GM12874 (cell line): ENCODE measurements around the gene ASIC4.
A peak's percentile ranks its signal among the peaks of the same experiment; 100 is the strongest.

Experiments used
- TF ChIP-seq, protein P1 (sequence below): IDR thresholded peaks from 2 replicates; pipeline ENCODE4 v1.5.1; 2011; ENCODE audit warnings: low read depth, mild to moderate bottlenecking, control low read depth, low read length, moderate library complexity; ENCODE audit not compliant: insufficient read depth

The ASIC4 gene

DNA sequence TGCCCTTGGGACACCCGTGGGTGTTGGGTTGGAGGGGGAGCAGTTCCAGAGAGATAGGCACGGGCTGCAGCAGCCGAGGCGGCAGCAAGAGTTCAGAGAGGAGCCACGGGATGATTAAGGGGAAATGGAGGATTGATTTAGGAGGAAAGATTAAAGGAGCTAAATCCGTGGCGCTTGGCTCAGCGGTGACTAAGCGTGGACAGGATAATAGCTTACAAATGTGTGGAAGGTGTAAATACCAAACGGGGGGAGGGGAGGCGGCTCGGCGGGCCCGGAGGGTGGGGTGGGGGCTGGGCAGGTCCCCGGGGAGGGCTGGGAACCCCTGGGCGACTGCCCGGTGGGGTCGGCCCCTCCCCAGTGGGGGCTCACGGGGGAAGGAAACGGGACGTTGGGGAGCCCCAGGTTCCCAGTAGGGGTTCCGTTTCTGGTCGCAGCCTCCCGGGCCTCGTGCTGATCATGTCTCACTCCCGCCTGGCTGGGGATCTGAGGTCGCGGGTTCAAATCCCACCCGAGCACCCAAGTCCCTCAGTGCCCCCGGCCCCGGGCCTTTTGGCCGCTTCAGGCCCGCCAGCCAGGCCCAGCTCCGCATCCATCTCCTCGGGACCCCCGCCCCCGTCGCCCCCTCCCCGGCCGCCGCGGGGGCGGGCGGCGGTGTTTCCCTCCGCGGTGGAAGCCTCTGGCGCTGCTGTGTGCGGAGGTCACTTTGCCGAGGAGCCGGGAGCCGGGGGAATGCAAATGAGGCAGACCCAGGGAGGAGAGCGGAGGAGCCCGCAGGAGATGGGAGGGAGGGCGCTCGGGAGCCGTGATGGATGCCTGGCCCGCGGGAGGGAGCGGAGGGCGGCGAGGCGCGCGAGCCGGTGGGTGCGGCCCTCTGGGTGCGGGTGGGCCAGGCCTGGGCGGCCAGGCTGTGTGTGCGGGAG lies 8.1 kb downstream of the ASIC4 start:
- TF ChIP-seq, protein P1, sequence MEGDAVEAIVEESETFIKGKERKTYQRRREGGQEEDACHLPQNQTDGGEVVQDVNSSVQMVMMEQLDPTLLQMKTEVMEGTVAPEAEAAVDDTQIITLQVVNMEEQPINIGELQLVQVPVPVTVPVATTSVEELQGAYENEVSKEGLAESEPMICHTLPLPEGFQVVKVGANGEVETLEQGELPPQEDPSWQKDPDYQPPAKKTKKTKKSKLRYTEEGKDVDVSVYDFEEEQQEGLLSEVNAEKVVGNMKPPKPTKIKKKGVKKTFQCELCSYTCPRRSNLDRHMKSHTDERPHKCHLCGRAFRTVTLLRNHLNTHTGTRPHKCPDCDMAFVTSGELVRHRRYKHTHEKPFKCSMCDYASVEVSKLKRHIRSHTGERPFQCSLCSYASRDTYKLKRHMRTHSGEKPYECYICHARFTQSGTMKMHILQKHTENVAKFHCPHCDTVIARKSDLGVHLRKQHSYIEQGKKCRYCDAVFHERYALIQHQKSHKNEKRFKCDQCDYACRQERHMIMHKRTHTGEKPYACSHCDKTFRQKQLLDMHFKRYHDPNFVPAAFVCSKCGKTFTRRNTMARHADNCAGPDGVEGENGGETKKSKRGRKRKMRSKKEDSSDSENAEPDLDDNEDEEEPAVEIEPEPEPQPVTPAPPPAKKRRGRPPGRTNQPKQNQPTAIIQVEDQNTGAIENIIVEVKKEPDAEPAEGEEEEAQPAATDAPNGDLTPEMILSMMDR, result no peak

DNA sequence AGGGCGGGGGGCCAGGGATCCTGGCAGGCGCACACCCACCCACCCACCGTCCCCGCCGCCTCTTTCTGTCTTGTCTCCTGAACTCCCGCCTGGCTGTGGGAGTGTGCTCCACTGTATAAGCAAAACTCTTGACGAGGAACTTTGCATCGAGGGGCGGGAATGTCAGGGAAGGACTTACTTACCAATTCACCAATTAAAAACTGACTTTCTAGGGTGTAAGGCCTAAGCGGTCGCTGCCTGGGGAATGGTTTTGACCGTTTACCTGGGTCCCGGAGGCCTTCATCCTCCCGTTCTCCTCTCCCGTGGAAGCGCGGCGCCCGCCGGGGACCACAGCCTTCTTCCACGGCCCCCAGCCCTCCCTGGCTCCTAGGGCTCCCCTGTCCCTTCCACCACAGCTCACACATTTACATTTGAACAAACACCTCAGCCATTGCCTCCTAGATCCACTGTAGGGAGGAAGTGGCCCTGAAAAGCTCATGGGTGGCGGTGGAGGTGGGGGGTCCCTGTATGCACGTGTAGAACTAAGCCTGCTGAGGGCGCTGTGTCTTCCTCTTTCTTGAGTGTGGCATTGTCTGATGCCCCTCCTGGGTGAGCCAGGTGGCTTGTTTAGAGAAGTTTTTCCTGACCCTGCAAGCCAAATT lies 8.9 kb downstream of the ASIC4 start:
- TF ChIP-seq, protein P1, result 0 out of 2 replicates have a peak, but pooled peaks have one; percentile 7

DNA sequence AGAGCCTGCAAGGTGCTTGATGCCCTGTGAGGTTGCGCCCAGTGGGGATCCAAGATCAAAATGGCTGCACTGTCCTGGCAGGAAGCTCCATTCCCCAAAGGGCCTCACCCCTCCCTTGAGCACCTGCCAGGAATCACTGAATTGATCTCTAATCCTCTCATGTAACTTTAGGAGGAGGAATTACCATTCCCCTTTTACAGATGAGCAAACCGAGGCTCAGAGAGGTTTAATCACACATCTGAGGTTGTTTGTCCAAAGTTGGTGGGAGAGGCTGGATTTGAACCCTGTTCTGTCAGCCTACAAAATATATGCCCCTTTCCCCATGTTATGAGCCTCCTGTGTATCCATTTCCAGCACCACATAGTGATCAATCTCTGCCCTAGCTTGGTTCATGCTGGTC lies 10.5 kb downstream of the ASIC4 start:
- TF ChIP-seq, protein P1, result no peak

DNA sequence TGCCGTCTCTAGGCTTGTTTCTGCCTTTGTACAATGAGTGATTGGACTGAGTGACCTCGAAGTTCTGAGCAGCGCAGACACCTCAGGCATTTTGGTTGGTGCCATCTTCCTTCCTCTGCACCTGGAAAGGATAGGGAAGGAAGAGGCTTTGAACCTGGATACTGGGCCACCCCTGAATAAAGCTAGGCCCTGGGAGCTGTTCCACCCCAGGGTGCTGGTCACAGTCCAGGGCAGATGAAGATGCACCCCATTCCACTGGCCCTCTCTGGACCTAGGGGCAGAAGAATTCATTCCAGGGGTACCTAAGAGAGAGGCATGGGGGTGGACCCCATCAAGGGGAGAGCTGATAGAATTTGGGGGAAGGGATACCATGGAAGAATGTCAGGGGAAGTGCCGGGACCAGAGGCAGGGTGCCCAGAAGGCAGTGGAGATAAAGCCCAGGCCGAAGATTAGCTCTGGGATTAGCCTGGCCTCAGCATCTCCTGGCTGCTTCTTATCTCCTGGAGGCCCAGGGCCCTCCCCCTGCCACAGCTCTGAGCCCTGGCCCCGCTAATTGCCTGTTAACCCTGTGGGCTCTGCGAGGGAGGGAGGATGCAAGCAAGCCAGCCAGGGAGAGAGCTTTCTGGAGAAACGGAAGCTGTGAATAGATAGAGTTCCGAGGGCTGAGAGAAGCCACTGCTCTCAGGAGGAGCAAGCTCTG lies 11.4 kb downstream of the ASIC4 start:
- TF ChIP-seq, protein P1, result no peak

DNA sequence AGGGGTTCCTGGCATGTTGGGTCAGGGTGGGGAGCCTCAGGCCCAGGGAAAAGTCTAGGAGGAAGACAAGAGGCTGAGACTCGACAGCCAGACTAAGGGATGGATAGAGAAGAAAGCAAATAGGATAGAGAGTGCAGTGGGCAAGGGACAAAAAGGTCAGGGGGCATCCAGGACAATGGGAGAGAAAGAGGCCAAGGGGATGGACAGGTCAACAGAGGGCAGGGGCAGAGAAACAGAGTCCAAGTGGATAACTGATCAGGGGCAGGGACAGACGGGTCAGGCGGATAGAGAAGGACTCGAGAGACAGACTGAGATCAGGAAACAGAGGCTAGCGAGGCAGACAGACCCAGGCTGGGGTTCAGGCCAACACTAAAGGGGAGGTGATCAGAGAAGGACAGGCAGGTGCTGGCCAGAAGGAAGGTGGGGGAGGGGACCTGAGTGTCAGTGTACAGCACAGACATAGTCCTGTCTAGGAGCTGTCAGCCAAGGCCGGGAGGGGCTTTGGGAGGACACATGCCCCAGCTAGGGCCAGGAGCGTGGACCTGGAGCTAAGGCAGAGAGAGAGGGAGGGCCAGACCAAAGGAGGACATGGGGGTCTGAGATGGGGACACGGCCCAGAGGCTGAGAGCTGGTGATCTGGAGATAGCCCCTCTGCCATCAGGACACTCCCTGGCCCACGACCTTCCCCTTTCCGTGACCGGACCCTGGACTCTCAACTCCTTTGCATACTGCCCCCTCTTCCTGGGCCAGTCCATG lies 12.2 kb downstream of the ASIC4 start:
- TF ChIP-seq, protein P1, result no peak

DNA sequence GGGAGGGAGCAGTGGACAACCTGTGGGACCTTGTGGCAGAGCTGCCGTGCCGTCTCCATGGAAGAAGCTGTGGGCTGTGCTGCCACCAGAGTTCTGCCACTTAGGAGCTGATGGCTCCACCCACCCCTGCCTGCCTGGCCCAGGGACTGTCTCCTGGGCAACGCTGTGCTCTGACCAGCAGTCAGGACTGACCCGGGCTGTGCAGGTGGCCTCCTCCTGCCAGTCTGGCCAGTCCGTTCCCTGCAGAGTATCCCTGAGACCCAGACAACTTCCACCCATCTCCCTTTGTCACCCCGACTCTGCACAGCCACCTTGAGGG lies 12.8 kb downstream of the ASIC4 start:
- TF ChIP-seq, protein P1, result no peak
